Transverse colon (tissue), 3 donors: ENCODE data around the gene SPNS3.

ENCODE experiments used
- CTCF ChIP-seq, 5 experiments: fragments of 200-600 bp in 3 of 5; fragments of 450-650 bp in 2 of 5; sonication (generic) in 3 of 5; IDR thresholded peaks; 1 replicate in 2 of 5; 2 replicates in 3 of 5; pipeline ENCODE4 v1.5.1; 2016 to 2017; ENCODE audit warnings: antibody characterized with exemption in 5 of 5, inconsistent platforms in 3 of 5, mild to moderate bottlenecking in 2 of 5, moderate library complexity in 1 of 5
- POLR2A ChIP-seq: fragments of 450-650 bp; IDR thresholded peaks from one replicate; pipeline ENCODE4 v1.6.1; 2016; ENCODE audit warnings: antibody characterized with exemption, mild to moderate bottlenecking, moderate library complexity

DNA sequence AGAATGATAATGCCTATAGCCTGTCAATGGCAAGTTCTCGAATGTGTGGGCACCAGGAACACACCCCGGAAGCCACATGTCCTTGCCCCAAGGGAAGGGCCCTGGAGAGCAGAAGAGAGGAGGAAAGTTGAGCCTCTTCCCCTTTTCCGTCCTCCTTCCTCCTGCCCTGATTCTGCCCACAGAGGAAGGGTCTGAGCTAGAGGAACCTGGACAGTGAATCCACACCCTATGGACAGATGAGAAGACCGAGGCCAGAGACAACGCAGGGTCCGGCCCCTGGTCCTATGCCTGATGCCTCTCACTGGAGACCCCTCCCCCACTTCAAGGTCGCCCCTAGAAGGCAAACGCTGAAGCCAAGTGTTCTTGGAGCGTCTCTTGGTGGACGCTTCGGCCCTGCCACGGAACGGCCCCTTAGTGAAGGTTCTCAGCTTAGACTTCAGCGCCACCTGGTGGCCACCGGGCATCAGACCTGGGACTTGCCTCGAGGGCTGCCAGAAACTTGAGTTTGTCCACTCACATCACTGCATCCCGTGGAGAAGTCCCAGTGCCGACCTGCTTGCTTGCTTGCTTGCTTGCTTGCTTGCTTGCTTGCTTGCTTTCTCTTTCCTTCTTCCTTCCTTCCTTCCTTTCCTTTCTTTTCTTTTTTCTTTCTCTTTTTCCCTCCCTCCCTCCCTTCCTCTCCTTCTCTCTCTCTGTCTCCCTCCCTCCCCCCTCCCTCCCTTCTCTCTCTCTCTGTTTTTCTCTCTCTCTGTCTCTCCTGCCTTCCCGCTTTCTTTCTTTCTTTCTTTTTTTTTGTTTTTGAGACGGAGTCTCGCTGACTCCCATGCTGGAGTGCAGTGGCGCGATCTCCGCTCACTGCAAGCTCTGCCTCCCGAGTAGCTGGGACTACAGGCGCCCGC is 20.6 kb upstream of the SPNS3 start:
- TF ChIP-seq POLR2A (no peak), CTCF (IDR thresholded peaks at IDR 0.05) (peak; percentile 82 to 94 (median 88))
